SH-SY5Y (cell line): Measurements from ENCODE around the gene SYNPO.

Experiments
- GATA2 ChIP-seq: IDR thresholded peaks from 2 replicates; pipeline ENCODE4 v1.6.1; 2011; ENCODE audit warnings: mild to moderate bottlenecking, low read depth, low read length
- GATA3 ChIP-seq: IDR thresholded peaks from 2 replicates; pipeline ENCODE4 v1.6.1; 2011; ENCODE audit warnings: low read depth, mild to moderate bottlenecking, low read length, moderate library complexity

- TF ChIP-seq GATA2 = no peak
- TF ChIP-seq GATA3 = no peak
Measured at GRCh38 chr5:150608991-150609390, 31.5 kb upstream of the SYNPO start.
